HG02885 (cell line): ENCODE measurements around the gene BMP6.

ENCODE experiments used
- ATAC-seq: cut with Tn5 transposase; IDR thresholded peaks from one replicate; pipeline ENCODE4 v1.9.1; 2021; ENCODE audit warnings: mild to moderate bottlenecking; ENCODE audit not compliant: unreplicated experiment, poor library complexity

BMP6 gene

GRCh38 chr6:7914991-7915789 lies 189.3 kb downstream of the BMP6 start:
- ATAC-seq: no peak

DNA sequence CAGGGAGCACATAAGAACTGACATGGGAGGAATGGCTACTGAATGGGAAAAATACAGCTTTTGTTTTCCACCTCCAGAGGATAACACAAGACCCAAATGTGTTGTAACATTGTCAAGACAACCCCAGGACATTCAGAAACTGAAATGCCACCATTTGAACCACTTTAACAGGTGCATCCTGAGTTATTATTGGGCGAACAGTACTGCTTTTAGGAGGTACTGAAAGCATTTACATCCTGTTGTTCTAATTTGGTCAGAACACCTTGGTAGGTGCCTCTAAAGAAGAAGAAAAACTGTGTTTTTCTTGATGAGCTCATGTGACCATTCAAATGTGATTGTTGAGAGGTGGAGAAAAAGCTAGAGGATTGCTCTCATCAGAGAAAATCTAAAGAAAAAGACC lies 191.1 kb downstream of the BMP6 start:
- peak; percentile 83 for ATAC-seq

DNA sequence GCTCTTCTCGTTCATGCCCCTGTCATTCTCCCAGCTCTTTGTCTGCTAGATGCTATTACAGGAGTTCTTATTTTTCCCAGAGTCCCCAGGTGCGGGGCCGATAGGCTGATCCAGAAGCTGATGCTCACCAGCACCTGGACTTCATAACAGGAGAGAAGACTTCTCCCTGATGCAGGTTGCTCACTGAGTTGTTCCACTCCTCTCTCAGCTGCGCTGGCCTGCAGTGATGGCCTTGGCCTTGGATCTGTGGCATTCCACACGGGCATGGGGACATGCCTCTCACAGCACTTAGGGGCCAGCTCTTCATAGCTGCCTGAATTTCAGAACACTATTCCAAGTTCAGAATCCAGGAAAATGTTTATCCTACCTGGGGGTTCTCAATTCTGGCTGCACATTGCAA lies 191.8 kb downstream of the BMP6 start:
- ATAC-seq: no peak

GRCh38 chr6:7918403-7918802 lies 192.5 kb downstream of the BMP6 start:
- ATAC-seq: no peak

DNA sequence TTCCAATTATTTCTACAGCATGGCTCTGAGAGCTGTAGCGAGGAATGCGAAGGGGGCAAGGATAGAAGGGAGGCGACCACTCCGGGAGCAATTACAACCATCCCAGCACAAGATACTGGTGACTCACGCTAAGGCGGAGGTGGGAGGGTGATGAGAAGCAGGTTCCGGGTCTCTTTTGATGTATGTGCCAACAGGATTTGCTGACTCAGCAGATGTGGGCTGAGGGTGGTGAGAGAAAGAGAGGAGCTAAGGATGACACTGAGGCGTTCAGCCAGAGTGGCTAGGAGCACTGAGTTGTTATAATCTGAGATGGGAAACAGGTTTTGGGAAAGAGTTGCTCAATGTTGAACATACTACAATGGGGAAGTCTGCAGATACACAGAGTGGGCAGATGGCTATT lies 194.0 kb downstream of the BMP6 start:
- ATAC-seq: no peak

- no peak for ATAC-seq
Observed at GRCh38 chr6:7920425-7920824, 194.5 kb downstream of the BMP6 start.

DNA sequence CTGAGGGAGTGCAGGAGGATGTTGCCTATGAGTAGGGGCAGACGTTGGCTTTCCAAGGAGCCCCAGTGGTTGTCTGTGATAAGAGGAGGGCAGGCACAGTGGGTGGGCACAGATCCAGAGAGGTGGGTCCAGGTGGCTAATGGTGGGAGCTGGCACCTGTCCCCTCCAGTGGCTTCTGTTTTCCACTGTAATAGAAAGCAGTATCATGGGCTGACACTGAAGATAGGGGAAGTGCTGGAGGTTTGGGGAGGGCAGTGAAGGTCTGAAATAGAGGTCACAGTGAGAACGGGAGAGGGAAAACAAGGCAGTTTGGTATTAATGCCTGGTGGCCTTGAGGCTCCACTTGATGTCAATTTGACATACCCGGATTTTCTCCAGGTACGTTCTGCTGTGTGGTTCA lies 195.1 kb downstream of the BMP6 start:
- ATAC-seq: no peak

GRCh38 chr6:7921632-7922092 lies 195.8 kb downstream of the BMP6 start:
- no peak for ATAC-seq

DNA sequence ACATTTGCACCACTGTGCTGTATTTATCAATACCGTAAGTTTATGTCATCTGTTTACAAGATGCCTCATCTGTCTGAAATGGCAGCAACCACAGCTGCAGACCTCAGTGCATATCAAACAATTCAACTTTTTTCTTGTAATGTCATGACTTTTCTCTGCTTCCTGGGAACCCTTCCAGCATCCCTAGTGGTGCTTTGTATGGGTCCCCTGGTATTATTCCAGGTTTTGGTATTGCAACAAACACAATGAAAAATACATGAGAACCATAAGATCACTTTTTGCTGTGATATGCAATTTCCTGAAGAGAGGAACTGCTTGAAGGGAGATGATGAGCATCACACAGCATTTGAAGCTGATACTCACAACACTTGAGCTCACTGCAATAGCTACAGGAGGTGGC lies 196.7 kb downstream of the BMP6 start:
- no peak for ATAC-seq

GRCh38 chr6:7924867-7925266 lies 199.0 kb downstream of the BMP6 start:
- ATAC-seq: no peak
